Smooth muscle cell (in vitro differentiated cells): ENCODE results near the gene HPSE2. TPM values are rescaled to one million over a fixed set of nuclear protein-coding genes. Genes with fewer than 3 reads are reported as not detected.

ENCODE experiments used
- DNase-seq: peaks from one replicate; lab custom pipeline; 2025; ENCODE audit not compliant: unreplicated experiment; lab: John Stamatoyannopoulos, UW
- H2AFZ ChIP-seq: fragments of 200-600 bp; sonication (generic); 2 replicates; pipeline ENCODE4 v1.6.0; 2016; ENCODE audit warnings: antibody characterized with exemption, low read depth, mild to moderate bottlenecking
- H3F3A ChIP-seq: fragments of 200-600 bp; sonication (generic); 2 replicates; pipeline ENCODE4 v1.6.0; 2017; ENCODE audit warnings: antibody characterized with exemption, low read depth
- H3K27ac ChIP-seq: fragments of 200-600 bp; sonication (generic); 2 replicates; pipeline ENCODE4 v1.5.1; 2016; ENCODE audit warnings: low read depth, mild to moderate bottlenecking
- H3K27me3 ChIP-seq: fragments of 200-600 bp; sonication (generic); 2 replicates; pipeline ENCODE4 v1.6.1; 2016; ENCODE audit warnings: low read depth, mild to moderate bottlenecking
- H3K36me3 ChIP-seq: fragments of 200-600 bp; sonication (generic); 2 replicates; pipeline ENCODE4 v1.5.1; 2016; ENCODE audit warnings: low read depth
- H3K4me1 ChIP-seq: fragments of 200-600 bp; sonication (generic); 2 replicates; pipeline ENCODE4 v1.5.1; 2016; ENCODE audit warnings: low read depth
- H3K4me2 ChIP-seq: fragments of 200-600 bp; sonication (generic); 2 replicates; pipeline ENCODE4 v1.6.0; 2016; ENCODE audit warnings: mild to moderate bottlenecking
- H3K4me3 ChIP-seq: fragments of 200-600 bp; sonication (generic); 2 replicates; pipeline ENCODE4 v1.5.1; 2016; ENCODE audit warnings: mild to moderate bottlenecking
- H3K79me2 ChIP-seq: fragments of 200-600 bp; sonication (generic); 2 replicates; pipeline ENCODE4 v1.6.0; 2016; ENCODE audit warnings: low read depth, mild to moderate bottlenecking
- H3K9ac ChIP-seq: fragments of 200-600 bp; sonication (generic); 2 replicates; pipeline ENCODE4 v1.6.0; 2016; ENCODE audit warnings: low read depth
- H3K9me3 ChIP-seq: fragments of 200-600 bp; sonication (generic); replicated peaks from 2 replicates; pipeline ENCODE4 v1.5.1; 2016; ENCODE audit warnings: low read depth
- H4K20me1 ChIP-seq: fragments of 200-600 bp; sonication (generic); 2 replicates; pipeline ENCODE4 v1.6.0; 2016; ENCODE audit warnings: low read depth
- WGBS: methylation state at CpG from one replicate; pipeline ENCODE4 v1.1.7; 2016; ENCODE audit warnings: low lambda C conversion rate; 5-methylcytosine and 5-hydroxymethylcytosine counted together
- polyA plus RNA-seq: library from polyadenylated mRNA; unstranded; fragments of >200 nt; fragmentation: Nextera tagmentation; extraction: Ambion mirVana; gene quantifications from 2 replicates; pipeline ENCODE4 v1.2.1, GENCODE V29; 2016
- total RNA-seq: library from RNA; depleted of rRNA; stranded (reverse); fragments of >200 nt; gene quantifications from 2 replicates; pipeline ENCODE4 v1.2.3, GENCODE V29; 2014
- TF ChIP-seq, protein P1 (sequence below): fragments of 200-600 bp; sonication (generic); IDR thresholded peaks from 2 replicates; pipeline ENCODE4 v1.5.1; 2017; ENCODE audit warnings: borderline replicate concordance, mild to moderate bottlenecking, antibody characterized with exemption; ENCODE audit not compliant: insufficient read depth, poor library complexity, severe bottlenecking

The HPSE2 gene
- total and polyA plus RNA-seq, 2 experiments from 2014 or later = 0.13 TPM; not detected in 1

- Histone ChIP-seq H2AFZ (no peak overlapping the region), H3K4me2 (no peak overlapping the region), H3K79me2 (no peaks in the 10 kb centered on the region), H3F3A (no peaks in the 10 kb centered on the region), H3K9me3 (no peaks in the 10 kb centered on the region), H3K4me3 (no peak overlapping the region), H3K36me3 (no peaks in the 10 kb centered on the region), H3K9ac (no peak overlapping the region), H3K27ac (no peak overlapping the region), H4K20me1 (no peaks in the 10 kb centered on the region), H3K4me1 (peaks cover 20% of the 10 kb centered on the region), H3K27me3 (peaks cover 4% of the 10 kb centered on the region)
- TF ChIP-seq, protein P1, sequence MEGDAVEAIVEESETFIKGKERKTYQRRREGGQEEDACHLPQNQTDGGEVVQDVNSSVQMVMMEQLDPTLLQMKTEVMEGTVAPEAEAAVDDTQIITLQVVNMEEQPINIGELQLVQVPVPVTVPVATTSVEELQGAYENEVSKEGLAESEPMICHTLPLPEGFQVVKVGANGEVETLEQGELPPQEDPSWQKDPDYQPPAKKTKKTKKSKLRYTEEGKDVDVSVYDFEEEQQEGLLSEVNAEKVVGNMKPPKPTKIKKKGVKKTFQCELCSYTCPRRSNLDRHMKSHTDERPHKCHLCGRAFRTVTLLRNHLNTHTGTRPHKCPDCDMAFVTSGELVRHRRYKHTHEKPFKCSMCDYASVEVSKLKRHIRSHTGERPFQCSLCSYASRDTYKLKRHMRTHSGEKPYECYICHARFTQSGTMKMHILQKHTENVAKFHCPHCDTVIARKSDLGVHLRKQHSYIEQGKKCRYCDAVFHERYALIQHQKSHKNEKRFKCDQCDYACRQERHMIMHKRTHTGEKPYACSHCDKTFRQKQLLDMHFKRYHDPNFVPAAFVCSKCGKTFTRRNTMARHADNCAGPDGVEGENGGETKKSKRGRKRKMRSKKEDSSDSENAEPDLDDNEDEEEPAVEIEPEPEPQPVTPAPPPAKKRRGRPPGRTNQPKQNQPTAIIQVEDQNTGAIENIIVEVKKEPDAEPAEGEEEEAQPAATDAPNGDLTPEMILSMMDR = no peak
- WGBS = 69% methylated on average over 2 of the region's 2 CpGs
- DNase-seq = no peak
Measured at GRCh38 chr10:98642281-98642680, 593.4 kb downstream of the HPSE2 start.

DNA sequence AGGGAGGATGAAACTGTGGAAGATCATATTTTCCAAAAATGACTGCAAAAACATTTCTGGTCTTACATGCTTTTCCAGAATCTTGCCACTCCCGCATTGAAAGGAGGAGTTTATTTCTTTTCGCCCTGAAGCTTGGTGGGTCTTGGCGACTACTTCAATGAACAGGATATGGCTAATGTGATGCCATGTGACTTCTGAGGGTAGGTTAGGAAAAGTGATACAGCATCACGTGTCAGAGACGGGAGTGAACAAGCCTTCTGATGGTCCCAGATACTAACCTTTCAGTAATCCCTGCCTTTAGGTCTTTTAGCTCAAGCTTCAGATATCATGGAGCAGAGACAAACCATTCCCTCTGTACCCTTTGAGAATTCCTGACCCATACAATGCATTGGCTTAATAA is 596.7 kb downstream of the HPSE2 start:
- no peaks in the 10 kb centered on the region for H3K79me2 ChIP-seq
- H3K4me3 ChIP-seq = no peak overlapping the region
- no peaks in the 10 kb centered on the region for H3K27me3 ChIP-seq
- TF ChIP-seq, protein P1 = no peak
- no peak overlapping the region for H2AFZ ChIP-seq
- no peaks in the 10 kb centered on the region for H3K36me3 ChIP-seq
- no peak overlapping the region for H3K4me2 ChIP-seq
- no peaks in the 10 kb centered on the region for H3K9me3 ChIP-seq
- H4K20me1 ChIP-seq = no peaks in the 10 kb centered on the region
- 89% methylated on average over 5 of the region's 5 CpGs for WGBS
- no peak for DNase-seq
- no peak overlapping the region for H3K27ac ChIP-seq
- no peaks in the 10 kb centered on the region for H3F3A ChIP-seq
- H3K9ac ChIP-seq = no peak overlapping the region
- peaks cover 9% of the 10 kb centered on the region for H3K4me1 ChIP-seq

- Histone ChIP-seq H3K36me3 (no peaks in the 10 kb centered on the region), H3K4me2 (no peak overlapping the region), H3K4me3 (no peak overlapping the region), H2AFZ (no peak overlapping the region), H3K27me3 (no peaks in the 10 kb centered on the region), H4K20me1 (no peaks in the 10 kb centered on the region), H3K9me3 (no peaks in the 10 kb centered on the region), H3K27ac (no peak overlapping the region), H3K9ac (no peak overlapping the region), H3K4me1 (peaks cover 7% of the 10 kb centered on the region), H3K79me2 (no peaks in the 10 kb centered on the region), H3F3A (no peaks in the 10 kb centered on the region)
- TF ChIP-seq, protein P1 = no peak
- no peak for DNase-seq
Measured at GRCh38 chr10:98636921-98637329, 598.7 kb downstream of the HPSE2 start.

GRCh38 chr10:98632456-98633150 is 603.0 kb downstream of the HPSE2 start:
- no peak overlapping the region for H2AFZ ChIP-seq
- H3F3A ChIP-seq = no peaks in the 10 kb centered on the region
- H3K36me3 ChIP-seq = no peaks in the 10 kb centered on the region
- TF ChIP-seq, protein P1 = no peak
- H3K79me2 ChIP-seq = no peaks in the 10 kb centered on the region
- no peak for DNase-seq
- no peaks in the 10 kb centered on the region for H4K20me1 ChIP-seq
- H3K27me3 ChIP-seq = no peaks in the 10 kb centered on the region
- H3K4me2 ChIP-seq = no peak overlapping the region
- no peak overlapping the region for H3K27ac ChIP-seq
- no peak overlapping the region for H3K9ac ChIP-seq
- no peaks in the 10 kb centered on the region for H3K9me3 ChIP-seq
- 82% methylated on average over 7 of the region's 7 CpGs for WGBS
- no peaks in the 10 kb centered on the region for H3K4me1 ChIP-seq
- H3K4me3 ChIP-seq = no peak overlapping the region
